ENCODE data around the gene CRABP1.

CRABP1 gene

DNA sequence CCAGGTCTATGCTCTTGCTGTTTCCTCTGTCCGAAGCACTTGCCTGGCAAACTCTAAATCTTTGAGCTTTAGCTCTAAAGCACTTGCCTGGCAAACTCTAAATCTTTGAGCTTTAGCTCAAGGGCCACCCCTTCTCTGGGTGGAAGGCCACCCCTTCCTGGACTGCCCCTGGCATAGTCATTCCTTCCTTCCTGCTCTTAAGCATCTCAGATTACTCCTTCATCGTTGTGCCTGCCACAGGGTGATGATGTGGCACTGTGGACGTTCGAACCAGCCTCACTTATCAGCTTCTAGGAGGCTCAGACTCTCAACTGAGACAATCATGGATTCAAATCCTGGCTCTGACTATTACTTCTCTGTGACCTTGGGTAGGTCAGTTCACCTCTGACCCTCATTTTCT is 10.5 kb upstream of the CRABP1 start:
- TF ChIP-seq, protein P1, sequence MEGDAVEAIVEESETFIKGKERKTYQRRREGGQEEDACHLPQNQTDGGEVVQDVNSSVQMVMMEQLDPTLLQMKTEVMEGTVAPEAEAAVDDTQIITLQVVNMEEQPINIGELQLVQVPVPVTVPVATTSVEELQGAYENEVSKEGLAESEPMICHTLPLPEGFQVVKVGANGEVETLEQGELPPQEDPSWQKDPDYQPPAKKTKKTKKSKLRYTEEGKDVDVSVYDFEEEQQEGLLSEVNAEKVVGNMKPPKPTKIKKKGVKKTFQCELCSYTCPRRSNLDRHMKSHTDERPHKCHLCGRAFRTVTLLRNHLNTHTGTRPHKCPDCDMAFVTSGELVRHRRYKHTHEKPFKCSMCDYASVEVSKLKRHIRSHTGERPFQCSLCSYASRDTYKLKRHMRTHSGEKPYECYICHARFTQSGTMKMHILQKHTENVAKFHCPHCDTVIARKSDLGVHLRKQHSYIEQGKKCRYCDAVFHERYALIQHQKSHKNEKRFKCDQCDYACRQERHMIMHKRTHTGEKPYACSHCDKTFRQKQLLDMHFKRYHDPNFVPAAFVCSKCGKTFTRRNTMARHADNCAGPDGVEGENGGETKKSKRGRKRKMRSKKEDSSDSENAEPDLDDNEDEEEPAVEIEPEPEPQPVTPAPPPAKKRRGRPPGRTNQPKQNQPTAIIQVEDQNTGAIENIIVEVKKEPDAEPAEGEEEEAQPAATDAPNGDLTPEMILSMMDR (IDR thresholded peaks at IDR 0.05; ENCODE audit: low read depth, low read length, missing control alignments) = no peak
- H3K4me3 ChIP-seq (ENCODE audit: low read depth, low read length) = no peak overlapping the region
- in situ Hi-C loops (cut with HindIII; ENCODE audit: low sequenced_read_pairs) = loop anchor here (5.0 kb wide), 1 partner anchor 78 kb away; no protein-coding TSS in a partner anchor
- no peak for DNase-seq (ENCODE audit: low read depth)

DNA sequence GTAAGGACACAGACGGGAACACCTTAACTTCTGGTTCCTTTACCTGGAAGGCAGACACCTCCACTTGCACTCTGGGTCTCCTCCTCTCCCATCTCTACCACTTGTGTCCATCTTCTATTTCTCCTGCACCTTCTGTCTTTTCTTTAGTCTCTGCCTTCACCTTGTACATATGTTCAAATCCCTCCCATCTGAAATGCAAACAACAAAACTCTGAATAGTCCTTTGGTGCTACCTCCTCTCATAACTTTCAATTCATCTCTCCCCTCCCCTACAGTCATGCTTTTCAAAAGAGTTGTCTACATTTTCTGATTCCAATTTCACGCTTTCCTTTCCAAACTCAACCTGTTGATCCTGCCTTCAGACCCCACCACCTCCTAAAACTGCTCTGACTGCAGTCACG is 5.3 kb upstream of the CRABP1 start:
- no peak for DNase-seq (ENCODE audit: low read depth)
- in situ Hi-C loops (cut with HindIII; ENCODE audit: low sequenced_read_pairs) = loop anchor here (5.0 kb wide), 1 partner anchor 72 kb away; no protein-coding TSS in a partner anchor
- no peak overlapping the region for H3K4me3 ChIP-seq (ENCODE audit: low read depth, low read length)
- TF ChIP-seq, protein P1 (IDR thresholded peaks at IDR 0.05; ENCODE audit: low read depth, low read length, missing control alignments) = no peak

DNA sequence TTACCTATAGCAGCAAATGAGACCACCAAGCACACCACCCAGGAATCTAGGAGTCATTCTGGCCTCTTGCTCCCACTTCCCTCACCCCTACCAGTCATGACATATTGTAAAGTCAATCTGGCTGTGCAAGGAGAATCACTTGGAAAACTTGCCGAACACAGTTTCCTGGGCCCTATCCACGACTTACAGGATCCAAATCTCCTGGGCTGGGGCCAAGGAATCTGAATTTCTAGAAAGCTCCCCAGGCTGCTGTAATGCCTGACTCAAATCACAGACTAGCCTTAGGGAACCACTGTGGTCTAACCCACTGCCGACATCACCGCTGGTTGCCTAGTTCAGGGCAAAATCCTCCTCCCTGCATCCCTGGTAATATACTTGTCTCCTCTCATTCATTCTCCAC is 4.2 kb upstream of the CRABP1 start:
- in situ Hi-C loops (cut with HindIII; ENCODE audit: low sequenced_read_pairs) = no loop called here
- no peak overlapping the region for H3K4me3 ChIP-seq (ENCODE audit: low read depth, low read length)
- no peak for DNase-seq (ENCODE audit: low read depth)
- TF ChIP-seq, protein P1 (IDR thresholded peaks at IDR 0.05; ENCODE audit: low read depth, low read length, missing control alignments) = no peak

DNA sequence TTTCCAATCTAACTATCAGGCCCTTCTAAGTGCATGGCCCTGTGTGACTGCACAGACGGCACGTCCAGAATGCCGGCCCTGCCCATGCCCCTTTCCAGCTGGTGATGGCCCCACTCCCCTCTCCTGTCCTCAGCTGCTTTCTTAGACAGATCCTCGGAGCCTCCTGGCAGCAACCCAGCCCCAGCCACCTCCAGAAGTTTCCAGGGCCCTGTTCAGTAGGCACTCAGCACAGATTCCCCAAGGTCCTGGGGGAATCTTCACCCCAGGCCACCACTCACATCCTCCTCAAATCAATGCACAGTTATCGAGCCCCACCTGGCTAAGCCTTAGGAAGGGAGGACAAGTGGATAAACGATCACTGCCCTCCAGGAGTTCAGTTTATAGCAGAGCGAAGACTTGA is 1.4 kb upstream of the CRABP1 start:
- in situ Hi-C loops (cut with HindIII; ENCODE audit: low sequenced_read_pairs) = no loop called here
- TF ChIP-seq, protein P1 (IDR thresholded peaks at IDR 0.05; ENCODE audit: low read depth, low read length, missing control alignments) = no peak
- no peak overlapping the region for H3K4me3 ChIP-seq (ENCODE audit: low read depth, low read length)
- DNase-seq (ENCODE audit: low read depth) = no peak

DNA sequence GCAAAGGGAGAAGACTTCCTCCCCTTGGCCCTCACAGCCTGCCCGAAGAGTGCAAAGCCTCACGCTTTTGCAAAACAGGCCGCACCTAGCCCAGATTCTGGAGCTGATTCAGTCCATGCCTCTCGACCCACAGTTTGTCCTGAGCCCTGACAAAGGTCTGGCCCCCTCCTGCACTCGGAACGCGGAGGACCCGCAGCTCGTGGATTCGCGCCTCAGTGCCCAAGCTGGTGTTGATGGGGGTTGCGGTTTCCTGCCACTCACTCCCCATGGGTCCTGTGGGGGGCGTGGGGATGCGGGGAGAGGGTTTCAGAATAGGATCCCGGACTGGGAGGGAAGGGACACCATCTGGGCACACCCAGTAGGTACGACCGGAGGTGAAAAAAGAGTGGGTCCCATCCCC is 594 bp upstream of the CRABP1 start:
- no peak overlapping the region for H3K4me3 ChIP-seq (ENCODE audit: low read depth, low read length)
- in situ Hi-C loops (cut with HindIII; ENCODE audit: low sequenced_read_pairs) = no loop called here
- TF ChIP-seq, protein P1 (IDR thresholded peaks at IDR 0.05; ENCODE audit: low read depth, low read length, missing control alignments) = no peak
- no peak for DNase-seq (ENCODE audit: low read depth)

DNA sequence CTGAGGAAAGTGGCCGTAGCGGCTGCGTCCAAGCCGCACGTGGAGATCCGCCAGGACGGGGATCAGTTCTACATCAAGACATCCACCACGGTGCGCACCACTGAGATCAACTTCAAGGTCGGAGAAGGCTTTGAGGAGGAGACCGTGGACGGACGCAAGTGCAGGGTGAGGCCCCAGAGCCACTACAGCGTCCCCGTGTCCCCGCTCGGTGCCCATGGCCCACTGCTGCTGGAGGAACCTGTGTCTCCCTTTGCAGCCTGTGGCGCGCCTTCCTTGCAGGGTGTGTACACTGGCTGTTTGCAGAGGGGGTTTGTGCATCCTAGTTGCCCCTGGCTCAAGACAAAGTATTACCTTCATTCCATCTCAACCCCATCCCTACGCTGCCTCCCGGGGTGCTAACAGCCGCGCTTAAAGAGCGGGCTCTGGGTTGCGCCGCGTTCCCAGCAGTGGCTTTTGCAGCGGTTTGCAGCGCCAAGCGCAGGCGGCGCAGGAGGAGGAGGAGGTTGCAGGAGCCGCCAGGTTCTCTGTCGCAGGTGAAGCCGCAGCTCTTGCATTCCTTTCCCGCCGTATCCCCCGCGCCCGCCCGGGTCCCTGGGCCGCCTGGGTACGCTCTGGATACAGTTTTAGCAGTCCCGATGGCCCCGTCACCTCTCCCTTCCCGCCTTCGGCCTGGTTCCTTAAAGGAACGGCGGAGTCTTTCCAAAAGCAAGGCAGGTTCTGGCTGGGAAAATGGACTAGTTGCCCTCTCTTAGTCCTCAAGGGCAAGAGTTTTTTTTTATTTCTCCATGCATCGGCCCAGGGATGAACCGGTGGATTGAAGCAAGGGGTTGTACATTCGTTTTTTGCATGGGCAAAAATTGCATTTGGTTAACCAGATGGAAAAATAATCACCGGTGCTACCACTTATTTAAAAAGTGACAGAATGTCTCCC is 1.2 kb downstream of the CRABP1 start:
- no peak overlapping the region for H3K4me3 ChIP-seq (ENCODE audit: low read depth, low read length)
- in situ Hi-C loops (cut with HindIII; ENCODE audit: low sequenced_read_pairs) = no loop called here
- DNase-seq (ENCODE audit: low read depth) = no peak
- TF ChIP-seq, protein P1 (IDR thresholded peaks at IDR 0.05; ENCODE audit: low read depth, low read length, missing control alignments) = no peak
